Neural progenitor cell (in vitro differentiated cells): ENCODE results near the gene LRRC40. TPM values are rescaled to one million over a fixed set of nuclear protein-coding genes. Genes with fewer than 3 reads are reported as not detected.
"Not testable (repeated sequence)": the region's sequence is repeated elsewhere in the genome, so short reads cannot be mapped to it uniquely, and the experiment has no call there.

Experiments
- DNase-seq: peaks from one replicate; pipeline ENCODE4 v3.0.0-alpha.2; 2016; ENCODE audit warnings: low spot score
- H2AFZ ChIP-seq: fragments of 200-600 bp; sonication (generic); replicated peaks from 2 replicates; pipeline ENCODE4 v1.6.1; 2016; ENCODE audit warnings: antibody characterized with exemption
- H3F3A ChIP-seq: fragments of 200-600 bp; sonication (generic); 2 replicates; pipeline ENCODE4 v1.6.1; 2016; ENCODE audit warnings: antibody characterized with exemption, low read depth
- H3K27ac ChIP-seq: fragments of 200-600 bp; sonication (generic); 2 replicates; pipeline ENCODE4 v1.5.1; 2016; ENCODE audit warnings: mild to moderate bottlenecking
- H3K27me3 ChIP-seq: fragments of 200-600 bp; sonication (generic); 2 replicates; pipeline ENCODE4 v1.6.1; 2016; ENCODE audit warnings: mild to moderate bottlenecking, moderate library complexity
- H3K36me3 ChIP-seq: fragments of 200-600 bp; sonication (generic); 2 replicates; pipeline ENCODE4 v1.5.1; 2016
- H3K4me1 ChIP-seq: fragments of 200-600 bp; sonication (generic); 2 replicates; pipeline ENCODE4 v1.6.1; 2016; ENCODE audit warnings: mixed run types
- H3K4me2 ChIP-seq: fragments of 200-600 bp; sonication (generic); 2 replicates; pipeline ENCODE4 v1.6.1; 2016
- H3K4me3 ChIP-seq: fragments of 200-600 bp; sonication (generic); 2 replicates; pipeline ENCODE4 v1.5.1; 2016
- H3K79me2 ChIP-seq: fragments of 200-600 bp; sonication (generic); 2 replicates; pipeline ENCODE4 v1.6.1; 2016; ENCODE audit warnings: low read depth
- H3K9ac ChIP-seq: fragments of 200-600 bp; sonication (generic); 2 replicates; pipeline ENCODE4 v1.6.1; 2016
- H3K9me3 ChIP-seq: fragments of 200-600 bp; sonication (generic); 2 replicates; pipeline ENCODE4 v1.5.1; 2016; ENCODE audit warnings: low read depth
- H4K20me1 ChIP-seq: fragments of 200-600 bp; sonication (generic); 2 replicates; pipeline ENCODE4 v1.6.1; 2016; ENCODE audit warnings: low read depth
- H3K27ac Mint-ChIP-seq: 3 replicates; pipeline ENCODE4 v1.8.0; 2021; ENCODE audit warnings: mixed read lengths
- H3K27me3 Mint-ChIP-seq: 2 replicates; pipeline ENCODE4 v1.8.0; 2022; ENCODE audit warnings: low read depth, mild to moderate bottlenecking, inconsistent platforms, moderate library complexity, mixed read lengths; ENCODE audit not compliant: insufficient read depth
- H3K36me3 Mint-ChIP-seq: 3 replicates; pipeline ENCODE4 v1.8.0; 2021; ENCODE audit warnings: mixed read lengths
- H3K4me1 Mint-ChIP-seq: 3 replicates; pipeline ENCODE4 v1.8.0; 2021; ENCODE audit warnings: mixed read lengths
- H3K4me3 Mint-ChIP-seq: 3 replicates; pipeline ENCODE4 v1.8.0; 2021; ENCODE audit warnings: mild to moderate bottlenecking, moderate library complexity, mixed read lengths
- H3K9me3 Mint-ChIP-seq: 3 replicates; pipeline ENCODE4 v1.8.0; 2020; ENCODE audit warnings: mixed read lengths
- CTCF ChIP-seq: fragments of 200-600 bp; sonication (generic); IDR thresholded peaks from 2 replicates; pipeline ENCODE4 v1.5.1; 2017; ENCODE audit warnings: antibody characterized with exemption, mild to moderate bottlenecking
- EZH2 ChIP-seq: fragments of 200-600 bp; sonication (generic); IDR thresholded peaks from 2 replicates; pipeline ENCODE4 v1.6.1; 2017; ENCODE audit warnings: antibody characterized with exemption, mild to moderate bottlenecking, moderate library complexity
- EZH2phosphoT487 ChIP-seq: fragments of 200-600 bp; sonication (generic); IDR thresholded peaks from 2 replicates; pipeline ENCODE4 v1.6.1; 2017; ENCODE audit warnings: antibody characterized with exemption
- total RNA-seq: library from RNA; depleted of rRNA; stranded (reverse); fragments of >200 nt; gene quantifications from 2 replicates; pipeline ENCODE4 v1.2.3, GENCODE V29; 2015; ENCODE audit warnings: low replicate concordance

LRRC40 gene
- total RNA-seq, 1 donor from 2014 or later = 88.1 TPM

DNA sequence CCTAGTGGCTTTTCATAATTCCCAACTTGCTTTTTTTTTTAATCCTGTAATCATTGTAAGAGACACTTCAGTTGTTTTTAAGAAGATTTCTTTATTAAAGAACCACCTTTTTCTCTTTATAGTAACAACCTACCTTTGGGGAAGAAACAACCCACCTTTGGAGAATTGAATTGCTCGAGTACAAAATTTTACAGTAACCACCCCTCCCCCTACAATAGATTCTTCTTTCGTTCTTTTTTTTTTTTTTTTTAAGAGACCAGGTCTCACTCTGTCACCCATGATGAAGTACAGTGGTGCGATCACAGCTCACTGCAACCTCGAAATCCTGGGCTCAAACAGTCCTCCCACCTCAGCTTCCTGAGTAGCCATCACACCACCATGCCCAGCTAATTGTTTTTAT, 2.1 kb upstream of the LRRC40 start:
- Mint-ChIP-seq H3K4me3 (peak overlapping the region; percentile 99), H3K4me1 (peaks cover 28% of the 10 kb centered on the region), H3K27me3 (no peaks in the 10 kb centered on the region), H3K36me3 (no peaks in the 10 kb centered on the region), H3K27ac (no peak overlapping the region), H3K9me3 (no peaks in the 10 kb centered on the region)
- Histone ChIP-seq H3K4me3 (no peak overlapping the region), H3F3A (peaks cover 5% of the 10 kb centered on the region), H3K4me1 (peaks cover 8% of the 10 kb centered on the region), H3K9ac (no peak overlapping the region), H3K27me3 (no peaks in the 10 kb centered on the region), H4K20me1 (peaks cover 7% of the 10 kb centered on the region), H2AFZ (no peak overlapping the region), H3K9me3 (no peaks in the 10 kb centered on the region), H3K27ac (no peak overlapping the region), H3K36me3 (no peaks in the 10 kb centered on the region), H3K79me2 (peaks cover 98% of the 10 kb centered on the region), H3K4me2 (no peak overlapping the region)
- DNase-seq = no peak
- TF ChIP-seq EZH2 = no peak
- no peak for TF ChIP-seq EZH2phosphoT487
- TF ChIP-seq CTCF = no peak

- not testable (repeated sequence) for H3K4me1 ChIP-seq, H3K36me3 ChIP-seq, H3K27me3 ChIP-seq, H3K9me3 ChIP-seq, H3K27me3 Mint-ChIP-seq, H3K36me3 Mint-ChIP-seq, H3K9me3 Mint-ChIP-seq, DNase-seq, H2AFZ ChIP-seq, H3K27ac Mint-ChIP-seq, H4K20me1 ChIP-seq, H3F3A ChIP-seq, H3K27ac ChIP-seq
- Mint-ChIP-seq H3K4me1 (peaks cover 28% of the 10 kb centered on the region), H3K4me3 (peak overlapping the region; percentile 99)
- H3K4me2 ChIP-seq = peak overlapping the region; percentile 84
- H3K4me3 ChIP-seq = peak overlapping the region; percentile 77
- peaks cover 98% of the 10 kb centered on the region for H3K79me2 ChIP-seq
- peak overlapping the region; percentile 95 for H3K9ac ChIP-seq
These were observed 1.5 kb upstream of the LRRC40 start for GRCh38 chr1:70206833-70207232.

DNA sequence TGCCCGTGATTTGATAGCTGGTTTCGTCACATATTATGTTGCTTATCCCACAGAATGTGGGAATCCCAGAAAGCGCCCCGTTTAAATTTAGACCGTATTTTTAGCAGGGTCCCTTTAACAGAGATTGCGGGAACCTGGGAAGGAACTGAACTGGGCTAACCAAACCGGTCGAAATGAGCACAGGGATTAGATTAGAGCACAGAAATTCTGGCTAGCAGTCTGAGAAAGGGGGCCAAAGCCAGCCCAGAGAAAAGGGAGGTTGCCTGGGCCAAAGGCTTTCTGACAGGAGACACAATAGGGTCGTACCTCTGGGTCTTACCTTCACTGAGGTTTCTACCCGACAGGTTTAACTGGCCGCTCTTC, 327 bp downstream of the LRRC40 start:
- H3K4me3 Mint-ChIP-seq = peak overlapping the region; percentile 99
- H3K27me3 ChIP-seq = no peaks in the 10 kb centered on the region
- peaks cover 97% of the 10 kb centered on the region for H3K79me2 ChIP-seq

More for the DNA sequence above, 327 bp downstream of the LRRC40 start:
- Histone ChIP-seq H3K9ac (peak overlapping the region; percentile 81), H3K9me3 (no peaks in the 10 kb centered on the region), H3K4me1 (peaks cover 8% of the 10 kb centered on the region), H4K20me1 (peaks cover under 1% of the 10 kb centered on the region), H2AFZ (peak overlapping the region; percentile 92), H3K4me2 (peak overlapping the region; percentile 83), H3K36me3 (no peaks in the 10 kb centered on the region), H3K27ac (peak overlapping the region; percentile 54), H3F3A (peaks cover 5% of the 10 kb centered on the region), H3K4me3 (peak overlapping the region; percentile 77)
- Mint-ChIP-seq H3K27ac (peak overlapping the region; percentile 99), H3K27me3 (no peaks in the 10 kb centered on the region), H3K9me3 (no peaks in the 10 kb centered on the region), H3K4me1 (peaks cover 28% of the 10 kb centered on the region), H3K36me3 (no peaks in the 10 kb centered on the region)
- TF ChIP-seq EZH2 (no peak), CTCF (no peak), EZH2phosphoT487 (no peak)
- DNase-seq = no peak
